Measurements from ENCODE around the gene FMN1. TPM values are rescaled to one million over a fixed set of nuclear protein-coding genes. Genes with fewer than 3 reads are reported as not detected.

The FMN1 gene
- total and polyA plus RNA-seq, 4 donors = 0.26 to 23.4 (median 9.8) TPM

DNA sequence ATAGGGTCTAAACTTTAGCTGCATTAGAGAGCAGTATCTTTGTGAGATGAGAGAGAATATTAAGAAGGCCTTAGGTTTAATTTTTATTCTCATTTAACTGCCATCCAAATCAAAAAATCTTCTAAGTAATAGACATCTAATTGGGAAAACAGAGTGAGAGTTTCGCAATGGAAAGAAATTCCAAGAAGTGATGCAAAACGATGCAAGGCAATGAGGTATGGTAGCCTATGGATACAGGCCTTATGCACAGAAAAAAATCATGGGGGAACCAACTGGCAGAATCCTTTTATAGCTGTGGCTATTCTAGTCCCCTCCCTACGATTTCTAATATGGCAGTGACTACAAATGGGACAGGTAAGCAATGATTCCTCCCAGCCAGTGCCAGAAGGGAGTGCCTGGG lies 250.8 kb downstream of the FMN1 start:
- peaks cover 0 to 4% of the 10 kb centered on the region in 2 donors for H3K4me1 ChIP-seq (ENCODE audit: control insufficient read depth in 1 of 2, insufficient read depth in 2 of 2, low read length in 2 of 2)
- no peaks in the 10 kb centered on the region for H3K36me3 ChIP-seq (ENCODE audit: control insufficient read depth in 1 of 2, insufficient read depth in 2 of 2, low read length in 1 of 2)
- DNase-seq = no peak
- H3K9me3 ChIP-seq (ENCODE audit: control insufficient read depth, low read length) = no peaks in the 10 kb centered on the region
- no peak overlapping the region for H3K4me3 ChIP-seq (ENCODE audit: low read length in 2 of 2)
- no peak for ATAC-seq (ENCODE audit: low FRiP score)
- no peaks in the 10 kb centered on the region for H3K27me3 ChIP-seq (ENCODE audit: control insufficient read depth in 1 of 2, insufficient read depth in 2 of 2, low read length in 1 of 2)
- intact Hi-C loops (cut with DNase I) = loop anchor here in 1 of 2 donors (5.0 kb wide), 1 partner anchor 281 kb away; no protein-coding TSS in a partner anchor
- H3K27ac ChIP-seq (ENCODE audit: low read depth in 1 of 2, low read length in 2 of 2) = no peak overlapping the region
- 95 to 98% methylated on average over 3 of the region's 3 CpGs for WGBS, 2 donors

GRCh38 chr15:32942401-32942841 lies 252.1 kb downstream of the FMN1 start:
- Histone ChIP-seq H3K36me3 (ENCODE audit: control insufficient read depth in 1 of 2, insufficient read depth in 2 of 2, low read length in 1 of 2) (no peaks in the 10 kb centered on the region), H3K27ac (ENCODE audit: low read depth in 1 of 2, low read length in 2 of 2) (no peak overlapping the region), H3K4me1 (ENCODE audit: control insufficient read depth in 1 of 2, insufficient read depth in 2 of 2, low read length in 2 of 2) (peaks cover 0 to 4% of the 10 kb centered on the region in 2 donors), H3K4me3 (ENCODE audit: low read length in 2 of 2) (no peak overlapping the region), H3K9me3 (ENCODE audit: control insufficient read depth, low read length) (no peaks in the 10 kb centered on the region), H3K27me3 (ENCODE audit: control insufficient read depth in 1 of 2, insufficient read depth in 2 of 2, low read length in 1 of 2) (no peaks in the 10 kb centered on the region)
- ATAC-seq (ENCODE audit: low FRiP score) (peak; percentile 29), DNase-seq (no peak)
- intact Hi-C loops (cut with DNase I) = loop anchor here in 1 of 2 donors (5.0 kb wide), 1 partner anchor 280 kb away; no protein-coding TSS in a partner anchor
- WGBS, 2 donors = 2 to 6% methylated on average over 2 of the region's 2 CpGs

- DNase-seq = no peak
- H3K4me3 ChIP-seq (ENCODE audit: low read length in 2 of 2) = no peak overlapping the region
- no peak for ATAC-seq (ENCODE audit: low FRiP score)
- H3K27ac ChIP-seq (ENCODE audit: low read depth in 1 of 2, low read length in 2 of 2) = no peak overlapping the region
- H3K4me1 ChIP-seq (ENCODE audit: control insufficient read depth in 1 of 2, insufficient read depth in 2 of 2, low read length in 2 of 2) = peaks cover 0 to 4% of the 10 kb centered on the region in 2 donors
- intact Hi-C loops (cut with DNase I) = loop anchor here in 1 of 2 donors (5.0 kb wide), 1 partner anchor 280 kb away; no protein-coding TSS in a partner anchor
- no peaks in the 10 kb centered on the region for H3K36me3 ChIP-seq (ENCODE audit: control insufficient read depth in 1 of 2, insufficient read depth in 2 of 2, low read length in 1 of 2)
- H3K27me3 ChIP-seq (ENCODE audit: control insufficient read depth in 1 of 2, insufficient read depth in 2 of 2, low read length in 1 of 2) = no peaks in the 10 kb centered on the region
- H3K9me3 ChIP-seq (ENCODE audit: control insufficient read depth, low read length) = no peaks in the 10 kb centered on the region
- WGBS, 2 donors = 28 to 29% methylated on average over 6 of the region's 6 CpGs
Observed at GRCh38 chr15:32941823-32942222, 252.7 kb downstream of the FMN1 start.

DNA sequence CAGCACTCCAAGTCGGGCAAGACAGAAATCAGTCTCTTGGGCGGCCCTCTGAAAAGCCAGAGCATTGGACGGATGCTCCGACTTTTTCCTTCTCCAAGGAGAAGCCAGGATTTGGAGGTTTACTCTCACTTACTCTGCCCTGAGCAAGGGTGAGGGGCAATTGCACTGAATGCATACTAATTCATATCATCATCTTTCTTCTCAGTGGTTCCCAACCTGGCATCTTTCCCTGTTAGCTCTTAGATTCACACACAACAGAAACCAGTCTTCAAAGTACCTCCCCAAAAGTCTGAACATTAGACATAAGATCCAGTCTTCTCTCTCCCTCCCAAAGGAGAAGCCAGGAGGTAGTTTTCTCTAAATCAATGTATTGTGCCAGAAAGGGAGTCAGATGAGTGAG lies 257.5 kb downstream of the FMN1 start:
- ATAC-seq (ENCODE audit: low FRiP score) (no peak), DNase-seq (no peak)
- no peaks in the 10 kb centered on the region for H3K36me3 ChIP-seq (ENCODE audit: control insufficient read depth in 1 of 2, insufficient read depth in 2 of 2, low read length in 1 of 2)
- intact Hi-C loops (cut with DNase I) = loop anchor here (5.0 to 10.0 kb wide), 3 partner anchors 68 to 272 kb away; no protein-coding TSS in a partner anchor
- no peak overlapping the region for H3K4me3 ChIP-seq (ENCODE audit: low read length in 2 of 2)
- H3K4me1 ChIP-seq (ENCODE audit: control insufficient read depth in 1 of 2, insufficient read depth in 2 of 2, low read length in 2 of 2) = peaks cover 0 to 4% of the 10 kb centered on the region in 2 donors
- no peaks in the 10 kb centered on the region for H3K27me3 ChIP-seq (ENCODE audit: control insufficient read depth in 1 of 2, insufficient read depth in 2 of 2, low read length in 1 of 2)
- 88 to 89% methylated on average over 4 of the region's 4 CpGs for WGBS, 2 donors
- H3K27ac ChIP-seq (ENCODE audit: low read depth in 1 of 2, low read length in 2 of 2) = no peak overlapping the region
- no peaks in the 10 kb centered on the region for H3K9me3 ChIP-seq (ENCODE audit: control insufficient read depth, low read length)

DNA sequence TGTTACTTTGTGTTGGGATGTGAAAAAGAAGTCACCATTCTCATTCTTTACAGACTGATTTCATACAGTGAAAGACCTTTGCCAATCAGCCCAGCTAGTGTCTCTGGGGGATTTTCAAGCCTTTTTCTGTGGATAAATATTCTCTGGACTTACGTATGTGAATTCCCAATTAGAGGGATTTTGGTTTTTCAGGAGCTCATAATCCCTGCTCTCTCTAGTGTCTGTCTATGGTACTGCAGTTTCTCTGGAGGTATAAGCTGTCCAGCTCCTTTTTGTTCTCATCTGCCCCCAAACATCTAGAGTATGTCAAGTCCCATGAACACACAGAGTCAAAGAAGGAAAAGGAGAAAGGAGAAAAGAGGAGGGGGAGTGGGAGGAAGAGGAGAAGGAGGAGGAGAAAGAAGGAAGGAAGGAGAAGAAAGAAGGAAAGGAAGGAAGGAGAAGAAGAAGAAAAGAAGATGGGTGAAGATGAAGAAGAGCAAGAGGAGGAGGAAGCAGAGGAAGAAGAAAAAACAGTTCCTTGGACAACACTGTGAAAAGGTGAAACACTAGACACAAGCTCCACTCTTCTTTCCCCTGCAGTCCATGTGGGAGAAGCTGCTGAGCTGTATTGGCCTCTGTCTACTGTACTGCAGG lies 258.1 kb downstream of the FMN1 start:
- no peaks in the 10 kb centered on the region for H3K4me1 ChIP-seq (ENCODE audit: control insufficient read depth in 1 of 2, insufficient read depth in 2 of 2, low read length in 2 of 2)
- 20 to 25% methylated on average over 1 of the region's 1 CpG for WGBS, 2 donors
- no peaks in the 10 kb centered on the region for H3K9me3 ChIP-seq (ENCODE audit: control insufficient read depth, low read length)
- no peak overlapping the region for H3K4me3 ChIP-seq (ENCODE audit: low read length in 2 of 2)
- H3K36me3 ChIP-seq (ENCODE audit: control insufficient read depth in 1 of 2, insufficient read depth in 2 of 2, low read length in 1 of 2) = no peaks in the 10 kb centered on the region
- intact Hi-C loops (cut with DNase I) = loop anchor here (5.0 to 10.0 kb wide), 3 partner anchors 68 to 272 kb away; no protein-coding TSS in a partner anchor
- H3K27me3 ChIP-seq (ENCODE audit: control insufficient read depth in 1 of 2, insufficient read depth in 2 of 2, low read length in 1 of 2) = no peaks in the 10 kb centered on the region
- DNase-seq (no peak), ATAC-seq (ENCODE audit: low FRiP score) (peak; percentile 62)
- H3K27ac ChIP-seq (ENCODE audit: low read depth in 1 of 2, low read length in 2 of 2) = no peak overlapping the region

DNA sequence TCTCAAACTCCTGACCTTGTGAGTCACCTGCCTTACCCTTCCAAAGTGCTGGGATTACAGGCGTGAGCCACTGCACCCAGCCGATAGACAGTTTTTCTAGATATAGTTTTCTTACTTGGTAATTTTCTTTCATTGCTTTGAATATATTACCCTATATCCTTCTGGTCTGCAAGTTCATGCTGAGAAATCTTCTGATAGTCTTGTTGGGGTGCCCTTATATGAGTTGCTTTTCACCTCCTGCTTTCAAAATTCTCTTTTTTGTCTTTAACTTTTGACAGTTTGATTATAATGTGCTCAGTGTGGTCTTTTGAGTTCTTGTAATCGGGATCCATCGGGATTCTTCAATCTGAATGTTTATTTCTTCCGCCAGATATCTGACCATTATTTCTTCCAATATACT lies 259.4 kb downstream of the FMN1 start:
- intact Hi-C loops (cut with DNase I) = loop anchor here (5.0 to 10.0 kb wide), 3 partner anchors 70 to 270 kb away; no protein-coding TSS in a partner anchor
- no peaks in the 10 kb centered on the region for H3K4me1 ChIP-seq (ENCODE audit: control insufficient read depth in 1 of 2, insufficient read depth in 2 of 2, low read length in 2 of 2)
- no peak overlapping the region for H3K4me3 ChIP-seq (ENCODE audit: low read length in 2 of 2)
- H3K9me3 ChIP-seq (ENCODE audit: control insufficient read depth, low read length) = no peaks in the 10 kb centered on the region
- ATAC-seq (ENCODE audit: low FRiP score) (no peak), DNase-seq (no peak)
- H3K27me3 ChIP-seq (ENCODE audit: control insufficient read depth in 1 of 2, insufficient read depth in 2 of 2, low read length in 1 of 2) = no peaks in the 10 kb centered on the region
- H3K27ac ChIP-seq (ENCODE audit: low read depth in 1 of 2, low read length in 2 of 2) = no peak overlapping the region
- WGBS, 2 donors = 99% methylated on average over 5 of the region's 5 CpGs
- no peaks in the 10 kb centered on the region for H3K36me3 ChIP-seq (ENCODE audit: control insufficient read depth in 1 of 2, insufficient read depth in 2 of 2, low read length in 1 of 2)

GRCh38 chr15:32933236-32933635 lies 261.3 kb downstream of the FMN1 start:
- 77 to 82% methylated on average over 1 of the region's 1 CpG for WGBS, 2 donors
- intact Hi-C loops (cut with DNase I) = loop anchor here (10.0 kb wide), 2 partner anchors 72 to 268 kb away; no protein-coding TSS in a partner anchor

DNA sequence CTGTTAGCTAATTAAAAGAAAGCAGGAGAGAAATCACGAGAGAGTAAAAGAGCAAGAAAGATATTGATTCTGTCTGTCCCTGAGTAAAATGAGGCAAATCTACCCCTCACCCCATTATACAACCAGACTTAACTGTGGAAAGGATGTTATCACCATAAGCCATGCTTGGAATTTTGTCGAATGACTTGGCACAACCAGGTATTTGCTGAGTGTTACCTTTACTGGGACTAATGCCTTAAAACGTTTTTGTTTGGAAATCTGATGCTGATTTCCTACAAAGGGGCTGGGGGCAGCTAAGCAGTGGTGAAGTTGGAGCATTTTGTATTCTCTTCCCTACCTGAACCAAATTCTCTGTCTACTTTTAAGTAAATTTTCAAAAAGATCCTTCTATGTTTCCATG lies 265.6 kb downstream of the FMN1 start:
- Histone ChIP-seq H3K27ac (ENCODE audit: low read depth in 1 of 2, low read length in 2 of 2) (no peak overlapping the region), H3K9me3 (ENCODE audit: control insufficient read depth, low read length) (no peaks in the 10 kb centered on the region), H3K4me3 (ENCODE audit: low read length in 2 of 2) (no peak overlapping the region), H3K27me3 (ENCODE audit: control insufficient read depth in 1 of 2, insufficient read depth in 2 of 2, low read length in 1 of 2) (no peaks in the 10 kb centered on the region), H3K4me1 (ENCODE audit: control insufficient read depth in 1 of 2, insufficient read depth in 2 of 2, low read length in 2 of 2) (no peaks in the 10 kb centered on the region), H3K36me3 (ENCODE audit: control insufficient read depth in 1 of 2, insufficient read depth in 2 of 2, low read length in 1 of 2) (no peaks in the 10 kb centered on the region)
- no peak for ATAC-seq (ENCODE audit: low FRiP score)
- intact Hi-C loops (cut with DNase I) = no loop called here
- DNase-seq = no peak
- 51 to 53% methylated on average over 3 of the region's 3 CpGs for WGBS, 2 donors

More at GRCh38 chr15:32933236-32933635, 261.3 kb downstream of the FMN1 start:
- ATAC-seq (ENCODE audit: low FRiP score) (no peak), DNase-seq (no peak)
- H3K36me3 ChIP-seq (ENCODE audit: control insufficient read depth in 1 of 2, insufficient read depth in 2 of 2, low read length in 1 of 2) = no peaks in the 10 kb centered on the region
- no peak overlapping the region for H3K4me3 ChIP-seq (ENCODE audit: low read length in 2 of 2)
- no peaks in the 10 kb centered on the region for H3K9me3 ChIP-seq (ENCODE audit: control insufficient read depth, low read length)
- H3K27me3 ChIP-seq (ENCODE audit: control insufficient read depth in 1 of 2, insufficient read depth in 2 of 2, low read length in 1 of 2) = no peaks in the 10 kb centered on the region
- no peaks in the 10 kb centered on the region for H3K4me1 ChIP-seq (ENCODE audit: control insufficient read depth in 1 of 2, insufficient read depth in 2 of 2, low read length in 2 of 2)
- H3K27ac ChIP-seq (ENCODE audit: low read depth in 1 of 2, low read length in 2 of 2) = no peak overlapping the region

GRCh38 chr15:32927124-32927523 lies 267.4 kb downstream of the FMN1 start:
- Histone ChIP-seq H3K4me3 (ENCODE audit: low read length in 2 of 2) (no peak overlapping the region), H3K27ac (ENCODE audit: low read depth in 1 of 2, low read length in 2 of 2) (no peak overlapping the region), H3K36me3 (ENCODE audit: control insufficient read depth in 1 of 2, insufficient read depth in 2 of 2, low read length in 1 of 2) (no peaks in the 10 kb centered on the region), H3K9me3 (ENCODE audit: control insufficient read depth, low read length) (no peaks in the 10 kb centered on the region), H3K4me1 (ENCODE audit: control insufficient read depth in 1 of 2, insufficient read depth in 2 of 2, low read length in 2 of 2) (no peaks in the 10 kb centered on the region), H3K27me3 (ENCODE audit: control insufficient read depth in 1 of 2, insufficient read depth in 2 of 2, low read length in 1 of 2) (no peaks in the 10 kb centered on the region)
- no peak for DNase-seq
- ATAC-seq (ENCODE audit: low FRiP score) = no peak
- 75 to 85% methylated on average over 4 of the region's 4 CpGs for whole genome bisulfite sequencing, 2 donors
- intact Hi-C loops (cut with DNase I) = no loop called here

All from aorta (tissue), 5 donors.